Neural crest cell (in vitro differentiated cells): ENCODE results near the gene FAM174C. TPM values are rescaled to one million over a fixed set of nuclear protein-coding genes. Genes with fewer than 3 reads are reported as not detected.
A peak's percentile ranks its signal among the peaks of the same experiment; 100 is the strongest.

Source experiments
- DNase-seq: peaks from one replicate; pipeline ENCODE4 v3.0.0; 2021; ENCODE audit warnings: low read depth, mixed read lengths, low spot score
- H3K27ac Mint-ChIP-seq: one replicate; pipeline ENCODE4 v1.8.0; 2021; ENCODE audit warnings: mild to moderate bottlenecking, mixed read lengths; ENCODE audit not compliant: unreplicated experiment
- H3K27me3 Mint-ChIP-seq: 2 replicates; pipeline ENCODE4 v1.8.0; 2021; ENCODE audit warnings: low read depth, mild to moderate bottlenecking, mixed read lengths
- H3K36me3 Mint-ChIP-seq: 2 replicates; pipeline ENCODE4 v1.8.0; 2021; ENCODE audit warnings: low read depth, mild to moderate bottlenecking, mixed read lengths
- H3K4me1 Mint-ChIP-seq: 2 replicates; pipeline ENCODE4 v1.8.0; 2021; ENCODE audit warnings: mixed read lengths
- H3K4me3 Mint-ChIP-seq: one replicate; pipeline ENCODE4 v1.8.0; 2021; ENCODE audit warnings: mild to moderate bottlenecking, mixed read lengths
- H3K9me3 Mint-ChIP-seq: 2 replicates; pipeline ENCODE4 v1.8.0; 2021; ENCODE audit warnings: mixed read lengths
- CTCF ChIP-seq: fragments of 200-600 bp; sonication (generic); conservative IDR thresholded peaks from 2 replicates; pipeline ENCODE4 v1.5.0; 2021; ENCODE audit warnings: antibody characterized with exemption, mild to moderate bottlenecking
- total RNA-seq: library from RNA; stranded (reverse); gene quantifications from 2 replicates; pipeline ENCODE4 v1.2.1, GENCODE V29; 2021

Gene FAM174C
- total RNA-seq, 1 donor from 2014 or later = 36.6 TPM

DNA sequence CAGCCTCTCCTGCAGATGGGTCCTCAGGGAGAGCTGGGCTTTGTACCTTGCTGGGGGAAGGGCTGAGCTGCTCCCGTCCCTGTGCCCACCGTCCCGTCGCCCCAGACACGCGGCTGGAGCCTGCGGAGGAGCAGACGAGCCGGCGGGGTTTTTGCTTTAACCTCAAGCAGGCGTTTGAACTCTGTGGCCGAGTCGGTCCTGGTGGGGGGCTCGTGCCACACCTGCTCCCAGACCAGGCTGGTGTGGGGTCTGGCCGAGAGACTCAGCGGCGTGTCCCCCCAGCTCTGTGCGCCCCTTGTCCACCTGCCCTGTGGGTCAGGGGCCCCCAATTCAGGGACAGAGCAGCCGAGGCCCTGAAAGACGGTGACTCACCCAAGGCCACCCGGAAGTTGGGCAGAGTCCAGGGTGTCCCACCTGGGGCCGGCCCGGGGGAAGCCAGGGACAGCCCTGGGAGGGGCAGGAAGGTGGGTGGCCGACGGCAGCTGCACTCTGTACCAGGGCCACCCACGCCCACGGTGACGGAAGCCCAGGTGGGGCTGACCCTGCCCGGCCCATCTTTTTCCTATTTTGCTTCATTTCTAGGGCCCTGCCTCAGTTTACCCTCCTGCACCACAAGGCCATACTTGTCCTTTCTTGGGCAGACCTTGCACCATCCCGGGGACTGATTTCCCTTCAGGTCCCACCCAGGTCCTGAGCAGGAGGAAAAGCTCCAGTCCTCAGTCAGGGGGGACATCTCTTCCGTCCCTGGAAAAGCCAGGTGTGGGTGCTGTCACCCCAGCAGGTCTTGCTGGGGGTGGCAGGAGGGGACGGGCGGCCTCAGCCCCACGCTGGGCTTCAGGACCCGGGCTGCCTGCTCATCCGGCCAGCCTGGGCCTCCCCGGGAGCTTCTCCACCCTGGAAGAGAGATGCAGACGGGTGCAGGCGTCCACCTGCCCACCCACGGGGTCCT is 15.6 kb downstream of the FAM174C start:
- H3K27me3 Mint-ChIP-seq = no peaks in the 10 kb centered on the region
- no peaks in the 10 kb centered on the region for H3K36me3 Mint-ChIP-seq
- no peaks in the 10 kb centered on the region for H3K4me1 Mint-ChIP-seq
- H3K9me3 Mint-ChIP-seq = no peaks in the 10 kb centered on the region
- no peak for DNase-seq
- H3K4me3 Mint-ChIP-seq = no peak overlapping the region
- H3K27ac Mint-ChIP-seq = no peak overlapping the region
- no peak for TF ChIP-seq CTCF

GRCh38 chr19:1291761-1292418 is 16.6 kb downstream of the FAM174C start:
- no peaks in the 10 kb centered on the region for H3K9me3 Mint-ChIP-seq
- peak overlapping the region; percentile 54 for H3K4me3 Mint-ChIP-seq
- H3K4me1 Mint-ChIP-seq = no peaks in the 10 kb centered on the region
- no peak for TF ChIP-seq CTCF
- no peaks in the 10 kb centered on the region for H3K36me3 Mint-ChIP-seq
- H3K27me3 Mint-ChIP-seq = no peaks in the 10 kb centered on the region
- no peak overlapping the region for H3K27ac Mint-ChIP-seq
- DNase-seq = no peak

GRCh38 chr19:1292419-1293151 is 17.3 kb downstream of the FAM174C start:
- H3K9me3 Mint-ChIP-seq = no peaks in the 10 kb centered on the region
- H3K27me3 Mint-ChIP-seq = no peaks in the 10 kb centered on the region
- TF ChIP-seq CTCF = no peak
- peak overlapping the region; percentile 54 for H3K4me3 Mint-ChIP-seq
- no peaks in the 10 kb centered on the region for H3K36me3 Mint-ChIP-seq
- H3K4me1 Mint-ChIP-seq = no peaks in the 10 kb centered on the region
- no peak overlapping the region for H3K27ac Mint-ChIP-seq
- DNase-seq = no peak

- no peak for TF ChIP-seq CTCF
- H3K9me3 Mint-ChIP-seq = no peaks in the 10 kb centered on the region
- H3K4me1 Mint-ChIP-seq = no peaks in the 10 kb centered on the region
- no peak for DNase-seq
- H3K4me3 Mint-ChIP-seq = no peak overlapping the region
- H3K27me3 Mint-ChIP-seq = no peaks in the 10 kb centered on the region
- H3K27ac Mint-ChIP-seq = no peak overlapping the region
- no peaks in the 10 kb centered on the region for H3K36me3 Mint-ChIP-seq
Observed at GRCh38 chr19:1293782-1294604, 18.7 kb downstream of the FAM174C start.

GRCh38 chr19:1294688-1295087 is 19.4 kb downstream of the FAM174C start:
- Mint-ChIP-seq H3K9me3 (no peaks in the 10 kb centered on the region), H3K27ac (no peak overlapping the region), H3K27me3 (no peaks in the 10 kb centered on the region), H3K4me1 (no peaks in the 10 kb centered on the region), H3K36me3 (no peaks in the 10 kb centered on the region), H3K4me3 (no peak overlapping the region)
- TF ChIP-seq CTCF = no peak
- no peak for DNase-seq
